ENCODE data around the gene UBA6. TPM values are rescaled to one million over a fixed set of nuclear protein-coding genes. Genes with fewer than 3 reads are reported as not detected.
"Not testable (repeated sequence)": the region's sequence is repeated elsewhere in the genome, so short reads cannot be mapped to it uniquely, and the experiment has no call there.

UBA6 gene
- total RNA-seq, 1 donor from 2014 or later: 36.0 TPM

DNA sequence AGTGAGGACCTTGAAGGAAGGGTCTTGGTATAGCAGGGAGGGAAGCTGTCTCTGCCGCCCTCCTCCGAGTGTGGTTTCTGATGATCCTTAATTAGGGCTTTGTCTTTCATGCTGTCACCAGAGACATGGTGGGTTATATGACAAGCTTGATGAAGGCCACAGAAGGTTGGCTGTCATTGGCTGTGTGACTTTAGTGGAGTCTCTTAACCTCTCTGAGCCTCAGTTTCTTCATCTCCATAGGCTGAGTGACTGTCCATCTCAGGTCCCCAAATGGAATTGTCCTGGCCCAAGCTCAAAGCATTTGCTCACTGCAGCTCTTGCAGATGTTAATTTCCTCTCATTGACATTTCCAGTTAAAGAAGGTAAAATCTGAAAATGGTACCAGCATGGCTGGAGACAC, 16.6 kb upstream of the UBA6 start:
- Histone ChIP-seq H3K9me3 (ENCODE audit: control insufficient read depth in 3 of 3, low read length in 3 of 3) (no peaks in the 10 kb centered on the region), H3K36me3 (ENCODE audit: control insufficient read depth in 3 of 3, insufficient read depth in 3 of 3, low read length in 3 of 3) (peaks cover 0 to 11% (median 5%) of the 10 kb centered on the region in 3 donors), H3K4me1 (ENCODE audit: control insufficient read depth in 3 of 3, insufficient read depth in 3 of 3, low read length in 3 of 3) (no peaks in the 10 kb centered on the region), H3K27me3 (ENCODE audit: control insufficient read depth in 3 of 3, insufficient read depth in 3 of 3, low read length in 3 of 3) (no peaks in the 10 kb centered on the region), H3K9ac (ENCODE audit: low read depth in 1 of 3, low read length in 3 of 3) (no peak overlapping the region), H3K27ac (ENCODE audit: low read depth, low read length) (no peak overlapping the region), H3K4me3 (ENCODE audit: low read length in 3 of 3) (no peak overlapping the region)

DNA sequence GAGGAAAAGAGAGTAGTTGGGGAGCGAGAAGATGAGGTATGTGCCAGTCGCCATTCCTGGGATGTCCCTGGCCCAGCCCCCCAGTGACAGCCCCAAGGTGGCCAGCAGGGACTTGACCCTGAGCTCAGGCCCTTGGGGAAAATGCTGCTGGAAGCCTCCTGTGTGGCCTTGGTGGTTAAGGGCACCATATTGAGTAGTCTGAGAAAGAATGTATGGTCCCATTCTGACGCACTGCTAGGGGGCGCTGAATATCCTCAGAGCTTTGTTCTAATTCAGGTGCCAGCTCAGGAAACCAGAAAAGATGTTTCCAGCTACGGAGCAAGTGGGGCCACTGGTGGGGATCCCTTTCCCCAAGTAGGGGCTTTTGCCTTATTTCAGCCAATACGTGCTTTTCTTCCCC, 14.0 kb upstream of the UBA6 start:
- Histone ChIP-seq H3K4me1 (ENCODE audit: control insufficient read depth in 3 of 3, insufficient read depth in 3 of 3, low read length in 3 of 3) (no peaks in the 10 kb centered on the region), H3K36me3 (ENCODE audit: control insufficient read depth in 3 of 3, insufficient read depth in 3 of 3, low read length in 3 of 3) (peaks cover 0 to 3% (median 0%) of the 10 kb centered on the region in 3 donors), H3K9me3 (ENCODE audit: control insufficient read depth in 3 of 3, low read length in 3 of 3) (no peaks in the 10 kb centered on the region), H3K27me3 (ENCODE audit: control insufficient read depth in 3 of 3, insufficient read depth in 3 of 3, low read length in 3 of 3) (no peaks in the 10 kb centered on the region), H3K27ac (ENCODE audit: low read depth, low read length) (no peak overlapping the region), H3K9ac (ENCODE audit: low read depth in 1 of 3, low read length in 3 of 3) (no peak overlapping the region), H3K4me3 (ENCODE audit: low read length in 3 of 3) (no peak overlapping the region)

DNA sequence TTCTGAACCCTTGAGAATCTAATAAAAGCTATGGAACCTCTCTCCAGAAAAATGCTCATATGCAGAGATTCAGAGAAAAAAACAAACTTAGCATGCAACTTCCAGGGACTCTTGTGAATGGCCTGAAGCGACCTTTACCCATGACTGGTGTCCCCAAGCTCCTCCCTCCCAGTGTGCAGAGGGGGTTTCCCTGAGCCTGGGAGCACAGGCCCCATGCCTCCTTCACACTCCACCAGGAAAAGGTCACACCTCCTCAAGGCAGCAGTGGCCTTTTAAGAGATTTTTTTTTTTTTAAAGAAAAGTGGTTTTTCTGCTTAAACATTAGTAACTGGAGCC, 13.3 kb upstream of the UBA6 start:
- Histone ChIP-seq H3K4me3 (ENCODE audit: low read length in 3 of 3) (no peak overlapping the region), H3K36me3 (ENCODE audit: control insufficient read depth in 3 of 3, insufficient read depth in 3 of 3, low read length in 3 of 3) (peaks cover 0 to 3% (median 0%) of the 10 kb centered on the region in 3 donors), H3K27me3 (ENCODE audit: control insufficient read depth in 3 of 3, insufficient read depth in 3 of 3, low read length in 3 of 3) (no peaks in the 10 kb centered on the region), H3K9ac (ENCODE audit: low read depth in 1 of 3, low read length in 3 of 3) (no peak overlapping the region), H3K4me1 (ENCODE audit: control insufficient read depth in 3 of 3, insufficient read depth in 3 of 3, low read length in 3 of 3) (no peaks in the 10 kb centered on the region), H3K9me3 (ENCODE audit: control insufficient read depth in 3 of 3, low read length in 3 of 3) (no peaks in the 10 kb centered on the region), H3K27ac (ENCODE audit: low read depth, low read length) (no peak overlapping the region)

DNA sequence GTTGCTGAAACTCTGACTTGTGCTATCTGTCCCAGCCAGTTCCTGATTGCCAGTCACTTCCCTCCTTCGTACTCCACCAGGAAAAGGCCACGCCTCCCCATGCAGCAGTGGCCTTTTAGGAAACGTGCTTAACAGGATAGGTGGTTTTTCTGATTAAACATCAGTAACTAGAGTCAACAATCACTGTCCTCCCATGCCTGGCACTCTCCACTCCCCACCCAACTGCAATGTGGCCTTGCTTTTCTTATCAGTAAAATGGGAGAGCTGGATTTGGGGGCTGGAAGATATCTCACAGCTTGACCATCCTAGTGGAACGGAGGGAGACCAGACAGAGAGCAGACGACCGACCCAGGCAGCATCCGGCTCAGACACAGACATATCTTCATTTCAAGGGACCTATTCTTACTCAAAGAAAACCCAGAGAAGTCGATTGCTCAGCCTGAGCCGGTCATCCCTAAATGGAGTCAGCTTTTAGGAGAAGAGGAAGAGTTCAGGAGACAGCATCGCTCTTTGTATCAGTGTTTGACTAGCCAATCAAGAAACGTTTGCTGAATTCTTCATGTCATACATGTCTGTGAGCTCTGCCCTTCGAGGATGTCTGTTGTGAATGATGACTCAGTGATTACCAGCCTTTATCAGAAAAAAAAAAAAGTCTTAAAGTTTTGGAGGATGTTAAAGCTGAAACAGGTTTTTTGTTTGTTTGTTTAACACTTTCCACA, 12.7 kb upstream of the UBA6 start:
- H3K4me3 ChIP-seq (ENCODE audit: low read length in 3 of 3): no peak overlapping the region
- no peaks in the 10 kb centered on the region for H3K27me3 ChIP-seq (ENCODE audit: control insufficient read depth in 3 of 3, insufficient read depth in 3 of 3, low read length in 3 of 3)
- H3K9me3 ChIP-seq (ENCODE audit: control insufficient read depth in 3 of 3, low read length in 3 of 3): no peaks in the 10 kb centered on the region
- no peaks in the 10 kb centered on the region for H3K4me1 ChIP-seq (ENCODE audit: control insufficient read depth in 3 of 3, insufficient read depth in 3 of 3, low read length in 3 of 3)
- H3K36me3 ChIP-seq (ENCODE audit: control insufficient read depth in 3 of 3, insufficient read depth in 3 of 3, low read length in 3 of 3): peaks cover 0 to 3% (median 0%) of the 10 kb centered on the region in 3 donors
- no peak overlapping the region for H3K9ac ChIP-seq (ENCODE audit: low read depth in 1 of 3, low read length in 3 of 3)
- no peak overlapping the region for H3K27ac ChIP-seq (ENCODE audit: low read depth, low read length)

DNA sequence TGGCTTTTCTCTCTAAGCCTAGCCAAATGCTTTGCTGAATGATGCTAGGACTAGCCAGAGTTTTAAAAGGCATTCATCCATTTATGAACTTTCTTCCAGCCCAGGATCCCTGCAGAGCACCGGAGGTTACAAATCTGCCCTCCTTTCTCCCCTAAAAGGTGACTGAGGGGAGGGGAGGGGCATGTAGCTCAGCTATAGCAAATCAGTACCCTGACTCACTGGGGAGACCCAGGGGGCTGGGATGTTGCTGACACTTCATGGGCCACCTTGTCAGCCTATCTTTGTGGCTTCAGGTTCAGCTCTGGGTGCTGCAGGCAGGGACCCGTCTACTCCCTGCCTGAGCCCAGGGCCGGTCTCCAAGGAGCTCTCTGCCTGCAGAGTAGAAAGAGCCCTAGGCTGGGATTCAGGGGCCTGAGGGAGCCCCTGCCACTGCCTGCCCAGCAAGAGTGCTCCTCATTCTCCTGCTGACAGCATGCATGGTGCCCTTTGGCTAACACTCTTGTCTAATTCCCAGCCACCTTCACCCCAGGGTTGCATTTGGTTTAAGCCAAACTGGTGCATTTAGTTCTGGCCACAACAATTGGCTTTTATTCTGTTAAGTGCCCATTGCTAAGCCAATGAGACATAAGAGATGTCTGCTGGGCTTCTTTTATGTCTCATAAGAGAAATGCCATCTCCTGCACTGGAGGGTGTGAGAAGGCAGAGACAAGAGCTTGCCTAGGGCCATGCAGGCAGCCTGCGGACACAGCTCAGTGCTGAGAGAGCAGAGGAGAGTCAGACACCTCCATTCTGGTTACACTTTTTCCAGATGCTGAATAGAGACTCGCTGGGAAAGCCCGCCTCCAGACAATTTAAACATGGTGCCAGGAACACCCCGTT, 11.9 kb upstream of the UBA6 start:
- peaks cover 0 to 3% (median 0%) of the 10 kb centered on the region in 3 donors for H3K36me3 ChIP-seq (ENCODE audit: control insufficient read depth in 3 of 3, insufficient read depth in 3 of 3, low read length in 3 of 3)
- no peak overlapping the region for H3K27ac ChIP-seq (ENCODE audit: low read depth, low read length)
- H3K27me3 ChIP-seq (ENCODE audit: control insufficient read depth in 3 of 3, insufficient read depth in 3 of 3, low read length in 3 of 3): no peaks in the 10 kb centered on the region
- no peaks in the 10 kb centered on the region for H3K9me3 ChIP-seq (ENCODE audit: control insufficient read depth in 3 of 3, low read length in 3 of 3)
- no peak overlapping the region for H3K9ac ChIP-seq (ENCODE audit: low read depth in 1 of 3, low read length in 3 of 3)
- no peak overlapping the region for H3K4me3 ChIP-seq (ENCODE audit: low read length in 3 of 3)
- H3K4me1 ChIP-seq (ENCODE audit: control insufficient read depth in 3 of 3, insufficient read depth in 3 of 3, low read length in 3 of 3): no peaks in the 10 kb centered on the region

DNA sequence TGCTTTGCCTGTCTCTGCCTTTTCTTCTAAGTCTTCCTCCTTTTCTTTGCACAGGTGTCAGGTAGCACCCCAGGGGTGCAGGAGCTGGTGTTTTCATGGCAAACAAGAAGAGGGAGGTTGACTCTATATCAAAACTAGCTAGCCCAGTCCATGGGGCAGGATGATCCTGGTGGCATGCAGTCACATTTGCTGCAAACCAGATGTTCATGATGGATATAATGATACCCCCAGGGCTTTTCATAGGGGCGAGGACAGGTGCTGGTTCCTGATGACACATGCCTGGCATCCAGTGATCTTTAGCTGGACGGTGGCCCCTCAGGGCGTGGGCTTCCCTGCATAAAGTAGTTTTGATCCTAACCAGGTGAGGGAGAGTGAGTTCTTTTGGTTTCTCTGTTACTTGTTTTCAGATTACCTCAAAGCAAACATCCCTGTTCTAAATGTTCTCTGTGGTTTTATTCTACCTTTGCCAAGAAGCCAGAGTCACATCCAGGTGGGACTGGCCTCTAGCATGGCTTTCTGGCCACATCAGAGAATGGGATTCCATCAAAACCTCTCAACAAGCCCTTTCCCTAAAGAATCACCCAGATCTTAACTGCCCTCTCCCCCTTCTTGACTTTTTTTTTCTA, 11.2 kb upstream of the UBA6 start:
- Histone ChIP-seq H3K9ac (ENCODE audit: low read depth in 1 of 3, low read length in 3 of 3) (no peak overlapping the region), H3K4me1 (ENCODE audit: control insufficient read depth in 3 of 3, insufficient read depth in 3 of 3, low read length in 3 of 3) (no peaks in the 10 kb centered on the region), H3K4me3 (ENCODE audit: low read length in 3 of 3) (no peak overlapping the region), H3K27me3 (ENCODE audit: control insufficient read depth in 3 of 3, insufficient read depth in 3 of 3, low read length in 3 of 3) (no peaks in the 10 kb centered on the region), H3K36me3 (ENCODE audit: control insufficient read depth in 3 of 3, insufficient read depth in 3 of 3, low read length in 3 of 3) (peaks cover 0 to 2% (median 0%) of the 10 kb centered on the region in 3 donors), H3K9me3 (ENCODE audit: control insufficient read depth in 3 of 3, low read length in 3 of 3) (no peaks in the 10 kb centered on the region), H3K27ac (ENCODE audit: low read depth, low read length) (no peak overlapping the region)

DNA sequence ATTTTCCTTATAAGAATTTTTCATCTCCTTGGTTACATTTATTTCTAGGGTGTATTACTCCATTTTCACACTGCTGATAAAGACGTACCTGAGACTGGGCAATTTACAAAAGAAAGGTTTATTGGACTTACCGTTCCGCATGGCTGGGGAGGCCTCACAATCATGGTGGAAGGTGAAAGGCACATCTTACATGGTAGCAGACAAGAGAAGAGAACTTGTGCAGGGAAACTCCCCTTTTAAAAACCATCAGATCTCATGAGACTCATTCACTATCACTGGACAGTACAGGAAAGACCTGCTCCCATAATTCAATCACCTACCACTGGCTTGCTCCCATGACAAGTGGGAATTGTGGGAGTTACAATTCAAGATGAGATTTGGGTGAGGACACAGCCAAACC, 5.7 kb upstream of the UBA6 start:
- H3K4me3 ChIP-seq (ENCODE audit: low read length in 3 of 3); H3K36me3 ChIP-seq (ENCODE audit: control insufficient read depth in 3 of 3, insufficient read depth in 3 of 3, low read length in 3 of 3); H3K27me3 ChIP-seq (ENCODE audit: control insufficient read depth in 3 of 3, insufficient read depth in 3 of 3, low read length in 3 of 3); H3K4me1 ChIP-seq (ENCODE audit: control insufficient read depth in 3 of 3, insufficient read depth in 3 of 3, low read length in 3 of 3); H3K9me3 ChIP-seq (ENCODE audit: control insufficient read depth in 3 of 3, low read length in 3 of 3); H3K27ac ChIP-seq (ENCODE audit: low read depth, low read length); H3K9ac ChIP-seq (ENCODE audit: low read depth in 1 of 3, low read length in 3 of 3): not testable (repeated sequence)

DNA sequence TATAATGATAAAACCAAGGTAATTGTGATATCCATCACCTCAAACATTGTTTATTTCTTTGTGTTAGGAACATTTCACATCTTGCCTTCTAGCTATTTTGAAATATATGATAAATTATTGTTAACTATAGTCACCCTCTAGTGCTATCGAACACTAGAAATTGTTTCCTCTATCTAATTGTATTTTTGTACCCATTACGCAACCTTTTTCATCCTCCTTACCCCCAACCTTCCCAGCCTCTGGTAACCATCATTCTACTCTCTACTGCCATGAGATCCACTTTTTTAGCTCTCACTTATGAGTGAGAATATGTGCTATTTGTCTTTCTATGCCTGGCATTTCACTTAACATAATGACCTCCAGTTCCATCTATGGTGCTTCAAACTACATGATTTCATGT, 3.9 kb upstream of the UBA6 start:
- Histone ChIP-seq H3K4me1 (ENCODE audit: control insufficient read depth in 3 of 3, insufficient read depth in 3 of 3, low read length in 3 of 3) (peaks cover 0 to 5% (median 5%) of the 10 kb centered on the region in 3 donors), H3K27me3 (ENCODE audit: control insufficient read depth in 3 of 3, insufficient read depth in 3 of 3, low read length in 3 of 3) (no peaks in the 10 kb centered on the region), H3K36me3 (ENCODE audit: control insufficient read depth in 3 of 3, insufficient read depth in 3 of 3, low read length in 3 of 3) (no peaks in the 10 kb centered on the region), H3K9me3 (ENCODE audit: control insufficient read depth in 3 of 3, low read length in 3 of 3) (no peaks in the 10 kb centered on the region), H3K9ac (ENCODE audit: low read depth in 1 of 3, low read length in 3 of 3) (no peak overlapping the region), H3K27ac (ENCODE audit: low read depth, low read length) (no peak overlapping the region), H3K4me3 (ENCODE audit: low read length in 3 of 3) (no peak overlapping the region)

DNA sequence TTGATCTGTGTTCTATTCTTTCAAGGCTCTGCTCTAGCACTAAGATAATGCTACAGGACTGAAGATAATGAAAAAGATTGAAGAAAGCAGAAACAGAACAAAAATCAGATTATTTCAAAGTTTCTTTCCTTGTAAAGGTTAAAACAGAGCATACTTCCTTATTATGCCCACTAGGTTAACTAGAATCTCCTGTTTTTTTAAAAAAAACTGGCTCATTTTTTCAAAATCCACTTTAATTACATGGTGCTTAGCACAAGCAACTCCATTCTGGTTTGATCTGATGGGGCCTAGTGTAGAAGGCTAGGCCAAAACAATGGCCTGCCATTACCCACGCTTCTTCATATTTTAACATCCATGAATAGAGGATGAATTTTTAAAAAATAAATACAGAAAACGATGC, 1.2 kb upstream of the UBA6 start:
- Histone ChIP-seq H3K27ac (ENCODE audit: low read depth, low read length) (no peak overlapping the region), H3K27me3 (ENCODE audit: control insufficient read depth in 3 of 3, insufficient read depth in 3 of 3, low read length in 3 of 3) (no peaks in the 10 kb centered on the region), H3K9ac (ENCODE audit: low read depth in 1 of 3, low read length in 3 of 3) (peak overlapping the region in 1 of 3 donors; percentile 43), H3K36me3 (ENCODE audit: control insufficient read depth in 3 of 3, insufficient read depth in 3 of 3, low read length in 3 of 3) (no peaks in the 10 kb centered on the region), H3K9me3 (ENCODE audit: control insufficient read depth in 3 of 3, low read length in 3 of 3) (no peaks in the 10 kb centered on the region), H3K4me3 (ENCODE audit: low read length in 3 of 3) (peak overlapping the region in 1 of 3 donors; percentile 99), H3K4me1 (ENCODE audit: control insufficient read depth in 3 of 3, insufficient read depth in 3 of 3, low read length in 3 of 3) (peaks cover 0 to 7% (median 7%) of the 10 kb centered on the region in 3 donors)

DNA sequence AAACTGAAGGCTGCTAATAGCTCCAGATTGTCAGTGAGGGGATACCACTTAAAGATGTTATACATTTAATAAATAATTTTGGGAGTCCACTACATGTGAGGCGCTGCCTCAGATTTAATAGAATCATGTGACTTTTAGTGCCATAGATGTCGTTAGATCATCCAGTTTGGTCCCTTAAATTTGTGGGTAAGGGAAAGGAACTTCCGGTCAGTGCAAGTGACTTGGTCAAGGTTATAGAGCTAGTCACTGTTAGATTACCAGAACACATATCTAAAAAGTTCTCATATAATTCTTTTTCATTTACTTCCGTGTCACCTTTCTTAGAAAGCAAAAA, 529 bp upstream of the UBA6 start:
- H3K4me1 ChIP-seq (ENCODE audit: control insufficient read depth in 3 of 3, insufficient read depth in 3 of 3, low read length in 3 of 3): peaks cover 0 to 7% (median 7%) of the 10 kb centered on the region in 3 donors
- H3K36me3 ChIP-seq (ENCODE audit: control insufficient read depth in 3 of 3, insufficient read depth in 3 of 3, low read length in 3 of 3): no peaks in the 10 kb centered on the region
- no peaks in the 10 kb centered on the region for H3K27me3 ChIP-seq (ENCODE audit: control insufficient read depth in 3 of 3, insufficient read depth in 3 of 3, low read length in 3 of 3)
- H3K9me3 ChIP-seq (ENCODE audit: control insufficient read depth in 3 of 3, low read length in 3 of 3): no peaks in the 10 kb centered on the region
- H3K9ac ChIP-seq (ENCODE audit: low read depth in 1 of 3, low read length in 3 of 3): peak overlapping the region; percentile 1 to 74 (median 43)
- peak overlapping the region; percentile 84 for H3K27ac ChIP-seq (ENCODE audit: low read depth, low read length)
- H3K4me3 ChIP-seq (ENCODE audit: low read length in 3 of 3): peak overlapping the region; percentile 81 to 99 (median 92)
